Activated CD4-positive, alpha-beta T cell treated with anti-CD3 and anti-CD28 coated beads for 24 hours (primary cell): ENCODE measurements around the gene TMEM117.

Source experiments
- DNase-seq, 2 donors: peaks; one replicate each; pipeline ENCODE4 v3.0.0-alpha.2; 2020; ENCODE audit warnings: low read depth in 2 of 2

The TMEM117 gene

DNA sequence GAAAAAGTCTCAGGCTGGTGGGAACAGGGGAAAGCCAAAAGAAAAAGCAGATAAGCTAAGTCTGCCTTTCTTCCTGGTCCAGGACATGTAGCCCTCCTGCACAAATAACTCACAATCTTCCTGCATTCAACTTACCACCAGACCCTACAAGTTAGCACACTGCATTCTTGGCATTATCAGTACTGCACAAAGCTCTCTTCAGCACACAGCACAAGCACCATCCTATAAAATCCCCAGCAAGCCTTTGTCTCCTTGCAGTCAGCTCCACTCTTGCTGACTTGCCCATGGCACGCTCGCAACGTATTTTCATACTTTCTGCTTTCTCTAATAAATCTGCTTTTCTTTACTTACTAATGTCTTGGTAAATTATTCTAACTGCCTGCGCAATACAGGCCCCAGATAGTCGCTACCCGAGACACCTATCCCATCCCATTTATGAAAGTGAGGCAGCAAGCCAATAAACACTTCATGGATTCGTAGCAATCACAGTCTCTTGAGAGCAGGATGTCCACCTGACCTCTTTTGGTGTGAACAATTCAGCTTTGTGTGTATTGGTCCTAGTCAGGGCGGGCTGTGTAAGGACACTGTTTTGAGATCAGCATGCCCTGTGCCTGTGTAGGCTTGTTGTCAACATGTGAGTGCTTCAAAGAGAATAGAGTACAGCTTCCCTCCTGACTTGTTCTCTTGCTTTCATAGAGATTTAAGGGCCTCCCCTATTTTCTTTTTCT is 49.0 kb downstream of the TMEM117 start:
- DNase-seq, result no peak

GRCh38 chr12:43887397-43887796 is 51.5 kb downstream of the TMEM117 start:
- no peak for DNase-seq

DNA sequence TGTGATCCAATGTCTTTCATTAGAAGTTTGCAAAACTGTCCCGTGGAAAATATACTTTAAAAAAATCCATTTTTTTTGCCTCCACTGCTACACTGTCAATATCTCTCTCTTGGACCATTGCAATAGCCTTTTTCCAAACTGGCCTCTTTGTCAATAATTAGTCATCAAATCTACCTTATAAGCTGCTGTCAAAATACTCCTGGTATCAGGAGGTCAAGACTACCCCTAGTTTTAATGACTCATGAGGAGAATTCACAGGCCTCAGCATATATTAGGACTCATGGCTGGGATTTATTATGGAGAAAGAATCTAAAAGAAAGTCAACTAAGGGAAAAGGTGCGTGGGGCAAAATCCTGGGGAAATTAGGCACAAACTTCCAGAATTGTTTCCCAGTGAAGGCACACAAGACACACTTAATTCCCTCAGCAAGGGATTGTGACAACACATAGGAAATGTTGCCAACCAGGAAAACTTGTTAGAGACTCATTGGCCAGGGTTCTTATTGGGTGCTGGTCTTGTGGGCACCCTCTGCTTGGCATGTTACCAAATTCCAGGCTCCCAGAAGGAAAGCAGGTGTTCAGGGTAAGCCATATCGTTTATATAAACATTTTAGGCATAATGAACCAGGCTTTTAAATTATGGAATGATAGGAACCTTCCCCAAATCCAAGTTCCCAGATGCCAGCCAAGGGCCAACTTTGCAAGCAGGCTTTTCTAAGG is 56.1 kb downstream of the TMEM117 start:
- no peak for DNase-seq

DNA sequence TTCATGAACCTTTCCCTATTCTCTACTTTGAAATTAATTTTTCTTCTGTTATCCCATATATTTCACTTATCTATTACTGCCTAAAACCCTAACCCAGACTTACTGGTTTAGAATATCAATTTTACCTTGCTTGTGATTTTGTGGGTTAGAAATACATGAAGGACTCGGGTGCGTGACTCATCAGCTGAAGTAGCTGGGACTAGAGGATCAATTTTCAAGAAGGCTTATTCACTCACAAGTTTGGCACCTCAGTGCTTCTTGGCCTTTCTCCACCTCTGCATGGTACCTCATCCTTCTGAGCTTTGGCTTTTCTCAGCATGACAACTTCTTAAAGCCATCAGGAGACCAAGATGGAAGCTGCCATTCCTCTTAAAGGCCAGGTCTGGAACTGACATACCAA is 57.8 kb downstream of the TMEM117 start:
- no peak for DNase-seq

GRCh38 chr12:43895580-43896206 is 59.8 kb downstream of the TMEM117 start:
- DNase-seq, result no peak

GRCh38 chr12:43896496-43896895 is 60.6 kb downstream of the TMEM117 start:
- DNase-seq, result no peak

DNA sequence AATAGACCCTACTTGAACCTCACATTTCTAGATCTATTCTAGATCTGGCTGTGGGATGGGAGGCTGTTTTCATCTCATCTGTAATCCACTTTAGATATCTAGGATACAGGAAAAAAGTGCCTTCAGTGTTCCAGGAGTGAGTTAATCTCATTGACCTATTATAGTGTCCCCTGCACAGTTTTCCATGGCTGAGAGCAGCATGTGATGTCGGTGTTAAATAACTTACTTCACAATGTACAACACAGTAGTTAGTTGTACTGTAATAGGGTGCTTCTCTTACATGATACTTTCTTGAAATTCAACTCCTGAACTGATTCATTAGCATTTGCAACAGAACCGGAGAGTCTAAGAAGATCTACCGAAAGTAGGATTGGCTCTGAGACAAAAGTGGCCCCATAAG is 62.6 kb downstream of the TMEM117 start:
- DNase-seq, result no peak

DNA sequence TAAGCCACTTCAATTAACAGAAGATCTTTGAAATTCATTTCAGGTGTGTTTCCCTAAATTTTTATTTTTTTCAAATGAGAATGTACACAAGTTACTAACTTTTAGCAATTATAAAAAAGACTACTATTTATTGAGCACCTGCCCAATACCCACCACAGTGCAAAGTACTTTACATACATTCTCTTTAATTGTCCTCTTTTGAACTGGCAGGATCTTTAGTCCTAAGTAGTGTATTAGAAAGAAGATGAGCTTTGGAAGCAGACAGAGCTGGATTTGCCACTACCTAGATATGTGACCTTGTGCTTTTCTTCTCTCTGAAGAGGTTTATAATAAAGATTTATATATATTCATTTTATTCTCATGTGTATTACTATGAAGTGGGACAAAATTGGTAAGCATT is 63.7 kb downstream of the TMEM117 start:
- DNase-seq, result no peak

GRCh38 chr12:43903686-43904085 is 67.8 kb downstream of the TMEM117 start:
- DNase-seq, result no peak

GRCh38 chr12:43912859-43913258 is 77.0 kb downstream of the TMEM117 start:
- DNase-seq, result no peak

DNA sequence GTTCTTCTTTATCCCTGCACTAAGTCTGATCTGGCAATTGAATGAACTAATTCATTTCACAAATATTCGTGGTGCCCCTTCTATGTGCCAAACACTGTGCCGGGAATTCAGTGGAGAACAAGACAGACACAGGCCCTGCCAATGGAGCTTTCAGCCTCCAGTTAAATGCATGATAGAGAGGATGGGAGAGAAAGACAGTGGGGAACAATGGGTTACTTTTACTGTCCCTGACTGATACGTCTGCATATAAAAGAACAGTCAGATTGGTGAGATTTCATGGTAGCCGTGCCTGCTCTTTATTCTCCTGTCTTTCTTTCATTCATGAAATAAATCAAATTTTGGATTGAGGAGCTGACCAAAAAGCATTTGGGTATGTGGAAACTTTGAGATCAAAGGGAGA is 78.5 kb downstream of the TMEM117 start:
- no peak for DNase-seq

GRCh38 chr12:43914923-43915468 is 79.1 kb downstream of the TMEM117 start:
- no peak for DNase-seq

DNA sequence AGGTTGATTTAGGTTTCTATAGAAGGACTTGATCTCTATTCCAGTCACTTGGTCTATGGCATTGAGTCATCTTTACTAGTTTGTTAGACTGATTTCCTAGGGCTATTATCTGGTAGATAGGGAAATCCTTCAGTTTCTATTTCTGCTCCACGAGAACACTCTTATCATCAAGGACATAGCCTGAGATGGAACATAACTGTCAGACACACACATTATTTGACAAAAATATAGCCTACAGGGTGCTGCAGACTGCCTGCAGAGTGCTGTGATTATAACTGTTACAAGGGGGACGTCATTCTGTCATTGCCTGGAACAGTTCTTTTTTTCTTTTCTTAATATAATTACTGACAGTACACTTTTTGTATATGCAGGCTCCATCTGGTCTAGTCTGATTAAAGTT is 82.0 kb downstream of the TMEM117 start:
- no peak for DNase-seq

- DNase-seq, result no peak
Observed at GRCh38 chr12:43921666-43922337, 85.9 kb downstream of the TMEM117 start.

- DNase-seq, result no peak
Observed at GRCh38 chr12:43930032-43930431, 94.2 kb downstream of the TMEM117 start.

DNA sequence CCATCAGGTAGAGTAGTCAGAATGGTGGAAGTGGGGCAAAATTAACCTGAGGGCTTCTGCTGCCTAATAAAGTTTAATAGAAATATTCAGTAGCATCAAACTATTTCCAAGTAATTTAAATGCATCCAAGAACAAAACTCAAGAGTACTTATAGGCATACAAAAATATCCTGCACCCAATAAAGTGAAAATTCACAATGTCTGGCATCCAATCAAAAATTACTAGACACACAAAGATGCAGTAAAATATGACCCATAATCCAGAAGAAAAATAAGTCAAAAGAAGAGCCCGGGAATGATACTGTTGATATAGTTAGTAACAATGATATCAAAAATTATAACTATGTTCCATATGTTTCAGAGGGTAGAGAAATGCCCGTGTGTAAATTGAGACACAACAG is 95.3 kb downstream of the TMEM117 start:
- DNase-seq, result no peak

DNA sequence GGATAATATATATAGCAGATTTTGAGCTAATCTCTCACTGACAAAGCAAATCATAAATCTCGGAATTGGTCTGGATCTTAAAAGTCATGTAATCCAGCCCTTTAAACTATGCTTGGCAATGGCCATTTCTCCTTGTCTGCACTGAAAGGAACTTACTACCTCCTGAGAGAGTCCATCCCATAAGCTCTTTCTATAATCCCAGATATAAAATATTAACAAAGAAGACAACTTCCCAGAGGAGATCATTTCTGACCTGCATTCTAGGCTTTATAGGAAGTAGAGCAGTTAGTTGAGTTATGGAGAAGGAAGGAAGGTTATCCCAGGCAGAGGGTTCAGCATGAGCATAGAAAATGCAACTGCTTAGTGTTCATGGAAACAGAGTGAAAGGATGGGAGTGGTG is 99.7 kb downstream of the TMEM117 start:
- no peak for DNase-seq

GRCh38 chr12:43937947-43938346 is 102.1 kb downstream of the TMEM117 start:
- DNase-seq, result no peak

DNA sequence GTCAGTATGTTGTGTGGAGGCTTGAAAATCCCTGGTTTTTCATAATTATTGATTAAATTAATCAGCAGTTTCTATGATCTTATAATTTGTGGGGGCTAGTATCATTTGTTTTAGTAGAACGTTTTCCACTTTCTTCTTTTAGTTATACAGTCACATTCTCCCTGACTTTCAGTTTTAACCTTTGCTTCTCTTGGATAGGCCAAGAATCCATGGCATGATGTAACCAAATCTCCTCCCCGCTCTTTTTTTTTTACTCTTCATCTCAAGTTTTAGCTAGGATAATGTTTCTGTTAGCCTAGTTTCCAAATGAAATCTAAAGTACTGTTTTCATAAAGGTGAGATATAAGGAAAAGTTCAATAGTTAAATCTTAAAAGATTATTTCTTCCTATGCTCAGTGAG is 106.5 kb downstream of the TMEM117 start:
- no peak for DNase-seq

GRCh38 chr12:43945983-43946382 is 110.1 kb downstream of the TMEM117 start:
- no peak for DNase-seq

DNA sequence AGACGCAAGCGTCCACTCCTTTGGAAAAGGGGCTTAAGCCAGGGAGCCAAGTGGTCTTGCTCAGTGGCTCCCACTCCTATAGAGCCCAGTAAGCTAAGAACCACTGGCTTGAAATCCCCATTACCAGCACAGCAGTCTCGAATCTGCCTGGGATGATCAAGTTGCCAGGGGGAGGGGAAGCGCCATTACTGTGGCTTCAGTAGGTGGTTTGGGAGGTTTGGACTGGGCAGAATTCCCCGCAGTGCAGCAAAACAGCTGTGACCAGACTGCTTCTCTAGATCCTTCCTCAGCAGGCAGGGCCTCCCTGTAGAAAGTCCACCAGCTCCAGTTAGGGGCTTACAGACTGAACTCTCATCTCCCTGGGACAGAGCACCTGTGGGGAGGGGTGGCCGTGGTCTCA is 115.4 kb downstream of the TMEM117 start:
- no peak for DNase-seq

DNA sequence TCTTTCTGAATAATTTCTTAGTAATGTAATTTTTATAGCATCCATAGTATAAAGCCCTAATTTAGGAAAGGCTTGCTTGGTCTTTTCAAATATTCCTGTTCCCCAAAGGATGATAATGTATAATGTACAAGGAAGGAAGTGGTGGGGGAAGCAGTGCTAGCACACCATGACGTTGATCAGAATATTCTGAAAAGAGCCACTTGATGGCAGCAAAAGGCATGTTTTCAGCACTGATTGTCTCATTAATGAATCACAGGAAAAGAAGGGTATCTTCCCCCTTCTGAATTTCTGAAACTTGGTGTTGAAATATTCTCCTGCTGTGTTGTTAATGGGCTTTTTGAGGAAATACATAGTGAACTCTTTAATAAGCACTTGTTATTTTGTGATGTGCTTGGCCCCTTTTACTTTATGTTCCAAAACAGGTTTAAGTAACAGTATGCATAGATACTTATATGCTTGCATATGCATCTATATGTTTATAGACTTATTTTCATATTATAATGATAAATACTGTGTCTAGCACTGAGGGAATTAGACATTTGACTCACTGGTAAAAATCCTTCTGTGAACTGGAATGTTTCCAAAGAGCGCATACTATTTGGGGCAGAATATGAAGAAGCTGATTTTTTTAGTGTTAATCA is 122.0 kb downstream of the TMEM117 start:
- no peak for DNase-seq
